HG02943 (cell line): ENCODE results near the gene SOCS2.

Experiments used
- ATAC-seq: cut with Tn5 transposase; IDR thresholded peaks from one replicate; pipeline ENCODE4 v1.9.1; 2021; ENCODE audit warnings: mild to moderate bottlenecking, low read depth, moderate library complexity; ENCODE audit not compliant: unreplicated experiment

SOCS2 gene

DNA sequence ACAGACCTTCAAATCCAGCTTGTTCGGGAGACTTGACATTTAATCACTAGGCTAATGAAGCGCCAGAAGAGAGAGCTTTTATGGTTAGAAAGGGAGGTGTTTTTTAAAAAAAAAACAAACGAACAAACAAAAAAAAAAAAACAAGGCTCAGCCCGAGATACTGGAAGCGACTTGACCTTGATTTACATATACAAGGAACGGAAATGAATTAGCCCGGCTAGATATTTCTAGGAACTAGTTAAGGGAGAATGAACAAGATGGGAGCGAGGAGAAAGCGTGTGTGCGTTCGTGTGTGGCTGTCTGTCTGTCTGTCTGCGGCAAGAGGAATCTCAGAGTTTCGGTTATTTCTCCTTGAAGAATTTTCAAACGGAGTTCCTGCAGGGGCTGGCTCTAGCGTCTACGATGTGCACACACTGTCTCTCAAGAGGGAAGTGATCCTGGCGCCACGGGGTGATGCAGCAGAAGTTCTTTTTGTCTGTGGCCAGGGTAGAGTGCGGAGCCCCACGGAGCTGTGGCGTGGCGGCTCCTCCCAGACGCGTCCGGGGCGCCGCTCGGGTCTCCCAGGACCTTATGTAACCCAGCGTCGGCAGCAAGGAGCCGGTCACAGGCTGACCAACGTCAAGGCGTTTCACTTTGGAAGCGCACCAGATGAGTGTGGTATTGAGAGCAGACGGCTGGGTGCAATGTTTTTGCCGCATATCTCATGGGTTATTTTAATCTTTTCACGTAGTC, 18.8 kb downstream of the SOCS2 start:
- no peak for ATAC-seq

DNA sequence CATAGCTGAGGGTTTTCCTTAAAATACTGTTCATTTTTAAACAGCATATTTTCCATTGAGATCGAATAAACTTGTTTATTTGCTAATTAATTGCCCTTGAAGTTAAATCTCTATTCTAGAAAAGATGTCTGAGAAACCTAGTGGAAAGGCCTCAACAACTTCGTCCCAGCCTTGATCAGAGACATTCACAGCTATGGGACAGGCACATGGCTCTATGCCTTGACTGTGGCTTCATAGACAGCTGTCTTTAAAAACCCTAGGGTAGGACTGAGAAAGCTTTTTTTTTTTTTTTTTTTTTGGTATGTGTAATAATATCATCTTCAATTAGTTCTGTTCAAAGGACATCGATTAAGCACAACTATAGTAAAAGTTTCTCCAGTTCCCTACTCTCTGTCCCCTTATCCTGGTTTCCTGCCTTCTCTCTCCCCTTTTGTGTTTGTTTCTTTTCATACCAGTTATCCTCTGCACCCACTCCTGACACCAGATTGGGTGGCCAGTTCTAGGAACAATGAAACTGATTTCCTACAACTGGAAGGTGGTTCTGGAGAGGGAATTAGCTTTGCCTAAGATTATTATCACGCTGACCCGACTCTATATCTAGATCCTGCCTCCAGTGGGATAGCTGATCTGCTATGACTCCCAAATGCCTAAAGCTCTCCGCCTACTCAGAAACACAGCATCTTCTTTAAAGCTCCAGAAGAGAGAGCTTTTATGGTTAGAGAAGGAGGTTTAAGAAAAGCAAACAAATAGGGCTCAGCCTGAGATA, 20.3 kb downstream of the SOCS2 start:
- no peak for ATAC-seq

DNA sequence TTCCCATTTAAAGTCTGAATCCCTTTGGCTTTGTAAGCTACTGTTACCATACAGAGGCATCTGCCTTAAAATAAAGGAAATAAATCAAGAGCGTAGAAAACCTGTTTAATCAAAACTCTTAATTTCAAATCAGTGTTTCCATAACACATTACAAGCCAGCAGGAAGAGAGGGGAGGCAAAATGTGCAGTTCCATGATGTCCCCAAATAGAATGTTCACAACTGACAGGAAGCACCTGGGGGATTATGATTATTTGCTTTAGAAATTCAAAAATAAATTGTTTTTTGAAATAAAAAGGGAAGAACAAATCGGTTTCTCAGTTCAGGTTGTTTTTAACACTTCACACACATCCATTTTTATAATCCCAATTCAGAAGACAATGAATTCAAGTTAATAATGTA, 21.4 kb downstream of the SOCS2 start:
- ATAC-seq: no peak

DNA sequence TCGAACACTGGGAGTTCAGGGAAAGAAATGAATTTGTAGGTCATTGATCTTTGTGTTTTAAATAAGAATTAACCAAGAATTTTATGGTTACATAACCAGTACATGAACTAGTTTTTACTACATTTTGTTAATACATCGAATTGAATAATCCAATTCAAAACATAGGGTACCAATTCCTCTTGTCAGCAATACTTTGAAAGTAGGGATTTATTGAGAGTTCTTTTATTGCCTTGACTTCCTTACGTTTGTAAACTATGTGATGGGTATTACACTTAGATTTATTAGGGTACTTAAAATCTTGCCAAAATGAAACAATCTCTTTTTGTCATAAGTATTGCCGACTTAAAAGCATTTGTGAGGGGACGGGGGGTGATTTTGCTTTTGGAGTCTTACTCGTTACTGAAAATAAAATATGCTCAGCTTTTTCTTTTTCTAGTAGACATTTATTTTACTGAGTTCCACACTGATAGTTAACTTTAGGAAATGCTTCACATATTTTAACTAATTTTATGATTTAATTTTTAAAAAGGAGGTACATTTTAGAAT, 22.4 kb downstream of the SOCS2 start:
- no peak for ATAC-seq

DNA sequence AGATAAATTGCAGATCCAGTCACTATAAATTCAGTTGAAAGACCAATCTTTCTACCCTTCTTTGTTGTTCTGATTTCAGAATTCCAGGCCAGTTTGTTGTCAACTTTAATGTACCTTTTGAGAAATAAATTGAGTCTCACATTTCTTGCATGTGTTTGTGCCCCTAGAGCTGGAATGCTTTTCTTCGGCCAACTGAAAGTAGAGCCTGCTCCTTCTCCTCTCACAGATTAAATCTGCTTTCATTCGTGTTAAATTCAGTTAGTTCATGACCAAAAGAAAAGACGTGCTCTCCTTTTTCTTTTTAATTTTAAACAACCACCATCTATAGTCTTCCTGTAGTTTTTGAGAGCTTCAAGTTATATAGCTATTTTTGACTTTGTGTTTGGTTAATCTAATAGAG, 22.9 kb downstream of the SOCS2 start:
- no peak for ATAC-seq

DNA sequence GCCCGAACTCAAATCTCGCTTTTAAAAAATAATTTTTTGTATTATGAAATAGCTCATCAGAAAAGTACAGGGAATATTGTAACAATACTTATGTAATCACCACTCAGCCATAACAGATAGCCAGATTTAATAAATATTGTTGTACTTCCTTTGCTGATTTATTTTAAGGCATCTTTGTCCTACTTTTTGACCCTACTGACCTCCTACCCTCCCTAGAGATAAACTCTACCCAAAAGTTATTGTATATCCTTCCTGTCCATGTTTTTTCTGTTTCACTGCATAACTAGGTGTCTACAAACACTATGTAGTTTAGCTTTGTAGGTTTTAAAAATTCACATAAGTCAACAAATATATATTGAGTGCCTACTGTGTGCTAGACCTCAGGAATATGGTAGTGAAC, 25.1 kb downstream of the SOCS2 start:
- no peak for ATAC-seq

DNA sequence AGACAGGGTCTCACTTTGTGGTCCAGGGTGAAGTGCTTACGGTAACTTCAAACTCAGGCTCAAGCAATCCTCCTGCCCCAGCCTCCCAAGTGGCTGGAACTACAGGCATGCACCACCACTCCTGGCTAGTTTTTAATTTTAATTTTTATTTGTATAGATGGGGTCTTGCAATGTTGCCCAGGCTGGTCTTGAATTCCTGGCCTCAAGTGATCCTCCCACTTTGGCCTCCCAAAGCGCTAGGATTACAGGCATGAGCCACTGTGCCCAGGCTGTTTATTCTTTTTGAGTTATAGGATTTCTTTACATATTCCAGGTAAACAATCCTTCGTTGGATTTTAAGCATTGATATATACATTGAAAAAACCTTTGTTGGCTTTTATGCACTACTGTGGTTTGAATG, 26.7 kb downstream of the SOCS2 start:
- ATAC-seq: no peak

DNA sequence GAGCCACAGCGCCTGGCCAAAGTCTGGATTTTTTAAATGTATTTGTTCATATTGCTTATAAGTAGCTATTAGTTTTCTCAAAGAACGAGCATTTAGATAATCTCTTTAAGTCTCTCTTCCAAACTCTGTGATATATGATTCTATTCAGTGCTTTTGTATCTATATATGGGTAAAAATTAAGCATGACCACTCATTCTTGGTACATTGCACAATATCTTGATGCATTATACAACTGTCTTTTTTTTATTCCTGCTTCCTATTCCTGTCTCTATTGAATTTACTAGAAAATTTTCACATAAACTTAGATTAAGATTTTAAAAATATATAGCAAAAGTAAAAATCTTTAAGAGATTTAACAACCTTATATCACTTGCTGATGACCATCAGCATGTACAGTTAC, 29.1 kb downstream of the SOCS2 start:
- no peak for ATAC-seq

DNA sequence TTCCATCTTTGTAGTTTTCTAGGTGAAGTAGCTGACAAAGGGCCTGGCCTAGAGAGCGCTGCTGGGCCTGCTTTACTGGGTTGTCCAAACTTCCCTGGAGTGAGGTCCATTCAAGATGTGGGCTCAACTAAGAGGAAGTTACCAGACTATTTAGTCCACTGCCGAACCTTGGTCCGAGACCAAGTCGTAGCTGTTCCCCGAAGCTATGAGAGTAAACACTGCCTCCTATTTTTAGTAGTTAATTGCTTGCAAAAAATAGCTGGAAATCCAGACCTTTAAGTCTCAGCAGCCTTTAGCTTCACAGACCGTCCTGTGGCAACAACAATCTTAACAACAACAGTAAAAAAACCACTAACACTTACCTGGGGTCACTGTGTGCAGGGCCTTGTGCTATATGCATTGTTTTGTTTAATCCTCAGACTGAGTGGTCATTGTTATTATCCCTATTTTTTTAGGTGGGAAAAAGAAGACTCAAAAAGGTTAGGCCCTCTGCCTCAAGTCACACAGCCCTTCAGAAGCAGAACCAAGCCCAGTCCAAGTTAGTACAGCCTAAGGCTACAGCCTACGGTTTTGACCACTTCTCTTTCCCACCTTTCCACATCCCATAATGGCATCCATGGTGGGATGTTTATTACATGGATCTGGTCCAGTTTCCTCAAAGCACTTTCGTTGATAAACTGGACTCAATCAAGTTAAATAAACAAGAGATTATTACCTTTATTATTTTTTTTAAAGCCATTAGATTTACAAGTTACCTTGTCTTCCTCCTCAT, 30.6 kb downstream of the SOCS2 start:
- no peak for ATAC-seq

DNA sequence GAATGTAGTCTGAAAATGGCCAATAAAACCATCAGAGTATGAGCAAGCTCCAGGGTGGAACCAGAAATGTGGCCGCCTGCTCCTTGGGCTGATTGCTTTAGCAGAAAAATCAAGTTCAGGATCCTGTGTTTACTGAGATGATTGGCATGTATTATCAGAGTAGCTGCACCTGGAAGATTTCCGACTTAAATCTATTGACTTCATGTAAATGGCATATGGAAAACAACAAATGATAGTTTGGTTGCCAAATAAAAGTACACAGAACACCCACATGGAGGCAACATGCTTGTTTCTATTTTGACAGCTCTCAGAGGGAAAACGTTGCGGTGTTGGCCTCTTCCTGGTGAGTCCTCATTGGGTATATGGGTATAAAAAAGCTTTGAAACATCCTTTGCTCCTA, 31.3 kb downstream of the SOCS2 start:
- no peak for ATAC-seq

DNA sequence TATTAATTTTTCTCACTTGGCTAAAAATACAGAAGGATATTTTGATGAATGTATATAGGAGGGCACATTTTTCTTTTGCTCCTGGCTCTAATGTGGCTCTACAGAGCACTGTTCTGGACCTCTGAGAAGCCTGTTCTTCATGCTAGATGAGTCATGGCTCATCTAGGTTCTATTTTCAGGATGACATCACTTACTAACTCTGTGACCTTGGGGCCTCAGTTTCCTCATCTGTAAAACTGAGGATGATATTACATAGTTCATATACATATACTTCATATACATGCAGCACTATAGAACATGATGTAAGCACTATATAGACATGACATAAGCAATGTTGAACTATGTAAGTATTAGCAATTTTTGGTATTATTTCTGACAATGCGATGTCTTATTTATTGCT, 35.8 kb downstream of the SOCS2 start:
- no peak for ATAC-seq

DNA sequence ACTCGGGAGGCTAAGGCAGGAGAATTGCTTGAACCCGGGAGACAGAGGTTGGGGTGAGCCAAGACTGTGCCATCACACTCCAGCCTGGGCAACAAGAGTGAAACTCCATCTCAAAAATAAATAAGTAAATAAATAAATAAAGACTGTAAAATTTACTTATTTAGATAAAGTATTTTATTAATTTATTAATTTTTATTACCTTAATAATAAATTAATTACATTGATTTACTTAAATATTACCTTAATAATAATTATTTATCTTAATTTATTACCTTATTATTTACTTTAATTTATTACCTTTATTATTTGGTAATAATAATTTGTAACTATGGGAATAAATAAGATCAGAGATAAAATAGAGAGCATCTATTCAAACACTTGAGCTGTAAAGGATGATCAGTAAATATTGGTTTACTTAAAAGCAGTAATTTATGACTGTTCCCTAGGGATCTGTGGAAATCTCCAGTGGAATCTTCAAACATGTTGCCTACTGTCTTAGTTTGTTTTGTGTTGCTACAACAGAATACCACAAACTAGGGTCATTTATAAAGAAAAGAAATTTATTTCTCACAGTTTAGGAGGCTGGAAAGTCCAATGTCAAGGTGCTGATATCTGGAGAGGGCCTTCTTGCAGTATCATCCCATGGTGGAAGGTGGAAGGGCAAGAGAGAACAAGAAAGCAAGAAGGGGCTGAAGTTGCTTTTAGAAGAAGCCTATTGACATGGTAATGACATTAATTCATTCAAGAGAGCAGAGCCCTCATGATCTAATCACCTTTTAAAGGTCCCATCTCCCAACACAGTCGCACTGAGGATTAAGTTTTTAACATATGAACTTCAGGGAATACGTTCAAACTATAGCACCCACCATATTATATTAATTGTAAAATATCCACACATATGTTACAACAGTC, 37.1 kb downstream of the SOCS2 start:
- ATAC-seq: no peak

DNA sequence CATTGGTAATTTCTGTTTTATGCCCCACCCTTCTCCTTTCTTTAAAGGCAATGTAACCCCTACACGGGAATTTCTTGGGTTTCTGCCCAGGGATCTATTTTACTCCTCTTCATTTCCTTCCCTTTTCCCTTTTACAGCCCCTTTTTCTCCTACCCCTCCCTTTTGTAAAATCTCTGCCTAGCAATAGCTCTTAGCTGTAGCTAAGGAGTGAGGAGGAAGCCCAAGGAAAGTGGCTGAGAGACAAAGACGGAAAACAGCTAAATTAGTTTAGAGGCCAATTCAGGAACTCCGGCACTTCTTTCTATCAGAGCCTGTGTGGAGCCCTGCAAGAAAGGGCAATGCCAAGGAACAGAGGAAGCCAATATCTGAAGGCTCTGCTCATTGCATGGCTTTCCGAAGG, 40.3 kb downstream of the SOCS2 start:
- no peak for ATAC-seq

DNA sequence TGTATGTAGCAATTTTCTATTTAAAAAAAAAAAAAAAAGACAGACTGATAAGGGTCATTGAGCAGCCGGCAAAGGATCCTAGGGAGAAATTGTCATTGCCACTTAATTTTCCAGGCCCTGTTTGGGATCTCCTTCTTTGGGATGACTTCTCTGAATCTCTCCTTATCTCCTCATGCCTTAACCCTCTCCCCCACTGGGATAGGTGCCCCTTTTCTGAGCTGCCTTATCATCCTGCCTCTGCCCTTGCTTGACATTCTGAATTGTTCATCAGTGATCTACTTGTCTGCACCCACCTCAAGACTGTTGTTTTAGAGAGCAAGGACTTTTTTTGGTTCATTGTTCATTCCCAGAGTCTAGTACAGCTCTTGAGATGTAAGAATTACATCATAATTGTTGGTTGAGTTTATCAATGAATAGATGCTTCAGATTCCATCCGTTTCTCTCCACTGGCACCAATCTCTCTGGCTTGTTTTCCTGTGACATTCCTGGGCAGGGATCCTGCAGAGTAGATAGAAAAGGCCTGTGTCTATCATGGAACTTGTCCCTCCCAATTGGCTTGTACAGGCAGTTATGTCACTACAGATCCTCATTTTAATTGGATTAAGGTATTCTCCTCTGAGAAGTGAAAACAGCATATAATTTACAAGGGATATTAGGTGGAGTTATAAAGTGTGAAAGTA, 42.6 kb downstream of the SOCS2 start:
- no peak for ATAC-seq

DNA sequence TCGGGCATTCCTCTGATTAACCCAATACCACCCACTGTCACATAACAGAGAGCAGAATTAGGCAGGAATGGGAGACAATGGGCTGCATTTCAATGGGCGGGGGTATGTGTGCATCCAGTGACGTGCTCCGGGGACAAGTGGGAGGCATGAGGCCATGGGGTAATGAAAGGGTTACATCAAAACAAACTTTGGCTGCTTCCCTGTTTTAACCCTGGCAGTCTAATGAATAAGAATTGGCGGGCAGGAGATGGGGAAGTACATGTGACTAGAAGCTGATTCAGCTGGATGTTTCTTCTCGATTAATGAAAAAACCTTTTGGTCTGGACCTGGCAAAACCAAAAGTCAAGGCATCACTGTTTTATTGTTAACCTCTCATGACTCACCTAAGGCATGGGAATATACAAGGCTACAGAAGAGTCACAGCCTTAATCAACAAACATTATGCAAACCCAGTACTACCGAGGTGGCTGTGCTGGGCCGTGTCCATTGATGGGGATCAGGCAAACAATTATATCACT, 44.2 kb downstream of the SOCS2 start:
- ATAC-seq: no peak

DNA sequence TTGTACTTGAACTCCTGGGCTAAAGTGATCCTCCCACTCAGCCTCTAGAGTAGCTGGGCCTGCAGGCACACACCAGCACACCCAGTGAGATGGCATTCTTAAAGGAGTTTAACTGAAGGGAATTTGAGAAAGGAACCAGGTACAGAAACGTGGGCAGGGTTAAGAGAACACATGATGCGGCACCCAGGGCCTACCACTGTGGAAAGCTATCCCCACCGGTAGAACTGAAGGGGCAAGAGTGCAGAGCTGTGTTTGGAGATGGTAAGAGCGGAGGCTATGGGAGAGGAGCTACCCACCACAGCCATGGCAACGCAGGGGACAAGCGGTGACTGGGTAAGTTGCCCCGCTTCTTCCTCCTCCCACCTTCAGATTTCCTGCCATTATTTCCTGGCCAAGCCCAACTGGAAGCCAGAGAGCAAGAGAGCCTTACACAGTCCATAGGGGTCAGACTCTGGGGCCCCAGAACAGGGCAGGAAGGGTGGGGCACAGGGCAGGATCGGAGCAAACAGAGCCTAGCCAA, 46.5 kb downstream of the SOCS2 start:
- ATAC-seq: no peak

DNA sequence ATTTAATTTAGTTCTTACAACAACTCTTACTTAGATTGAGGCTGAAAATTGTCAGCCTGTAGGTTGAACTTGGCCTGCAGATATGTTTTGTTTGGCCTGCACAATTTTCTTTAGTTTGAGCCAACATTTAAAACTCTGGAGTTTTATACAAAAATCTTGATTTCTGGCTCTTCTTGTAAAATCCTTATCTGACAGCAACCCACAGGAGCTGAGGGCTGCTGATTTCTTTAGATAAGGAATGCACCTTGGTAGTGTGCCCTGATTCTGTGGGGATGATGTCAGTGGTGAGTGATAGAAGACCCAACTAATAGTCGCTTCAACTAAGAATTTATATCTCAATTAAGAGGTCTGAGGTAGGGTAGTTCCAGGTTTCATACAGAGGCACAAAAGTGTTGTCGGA, 49.5 kb downstream of the SOCS2 start:
- ATAC-seq: no peak

DNA sequence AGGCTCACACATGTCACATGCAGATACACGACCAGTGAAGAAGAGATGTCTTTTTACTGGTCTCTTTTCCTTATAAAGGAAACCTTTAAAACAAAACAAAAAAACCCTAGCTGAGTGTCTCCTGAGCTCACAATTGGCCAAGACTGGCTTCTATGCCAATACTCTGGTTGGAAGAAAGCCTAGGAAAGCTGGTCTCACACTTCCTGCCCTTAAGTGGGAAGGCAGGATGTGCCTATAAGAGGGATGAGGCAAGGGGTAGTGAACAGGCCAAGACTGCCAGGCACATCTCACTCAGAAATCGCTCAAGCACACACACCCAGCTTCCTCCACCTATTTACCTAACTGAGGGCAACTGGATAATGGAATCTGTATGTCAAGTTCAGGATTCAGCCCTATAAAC, 50.0 kb downstream of the SOCS2 start:
- no peak for ATAC-seq

DNA sequence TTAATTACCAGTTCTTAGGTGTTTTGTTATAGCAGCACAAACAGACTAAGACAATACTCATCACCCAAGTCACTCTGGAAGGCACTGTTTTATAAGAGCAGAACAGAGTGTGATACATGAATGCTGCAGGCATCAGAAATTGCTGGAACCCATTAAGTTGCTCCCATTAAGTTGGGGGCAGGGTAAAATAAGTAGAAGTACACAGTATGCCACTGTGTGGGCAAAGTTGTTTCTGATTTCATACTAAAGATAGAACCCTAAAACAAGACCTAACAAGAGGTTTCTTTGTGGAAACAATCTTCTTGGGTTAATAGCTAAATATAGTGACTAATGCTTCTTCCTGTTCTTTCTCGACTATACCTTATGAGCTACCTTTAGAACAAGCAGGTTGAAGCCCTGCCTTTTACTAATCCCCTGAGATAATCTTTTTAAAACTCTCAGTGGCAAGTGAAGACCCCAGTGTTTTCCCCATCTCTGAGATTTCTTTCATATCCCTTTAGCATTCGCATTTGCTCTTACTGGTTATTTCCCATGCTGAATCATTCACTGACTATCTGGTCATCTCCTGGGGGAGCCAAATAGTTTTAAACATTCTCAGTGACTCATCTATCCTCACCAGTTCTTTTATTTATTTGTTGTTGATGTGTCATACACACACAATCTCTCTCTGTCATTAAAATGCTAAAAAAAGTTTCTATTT, 52.3 kb downstream of the SOCS2 start:
- ATAC-seq: no peak
